Measurements from ENCODE around the gene LLCFC1. TPM values are rescaled to one million over a fixed set of nuclear protein-coding genes. Genes with fewer than 3 reads are reported as not detected.
"Not testable (repeated sequence)": the region's sequence is repeated elsewhere in the genome, so short reads cannot be mapped to it uniquely, and the experiment has no call there.

LLCFC1 gene
- total and polyA plus RNA-seq, 12 donors, result not detected

DNA sequence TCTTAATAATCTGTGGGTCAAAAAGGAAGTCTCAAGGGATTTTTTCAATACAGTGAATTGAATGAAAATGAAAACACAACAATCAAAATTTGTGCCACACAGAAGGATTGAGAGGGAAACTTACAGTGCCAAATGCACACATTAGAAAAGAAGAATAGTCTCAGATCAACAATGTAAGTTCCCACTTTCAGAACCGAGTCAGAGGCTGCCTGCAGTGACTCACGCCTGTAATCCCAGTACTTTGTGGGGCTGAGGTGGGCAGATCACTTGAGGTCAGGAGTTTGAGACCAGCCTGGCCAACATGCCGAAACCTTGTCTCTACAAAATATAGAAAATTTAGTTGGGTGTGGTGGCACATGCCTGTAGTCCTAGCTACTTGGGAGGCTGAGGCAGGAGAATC lies 35.3 kb downstream of the LLCFC1 start:
- Histone ChIP-seq H3K9me3 (replicated peaks in 1 of 3) (no peaks in the 10 kb centered on the region), H3K36me3 (replicated peaks in 1 of 2) (no peaks in the 10 kb centered on the region), H3K27me3 (no peaks in the 10 kb centered on the region), H3K4me1 (replicated peaks in 1 of 2) (no peaks in the 10 kb centered on the region), H3K27ac (no peak overlapping the region), H3K4me3 (no peak overlapping the region)
- intact Hi-C loops (cut with DNase I), result no loop called here
- DNase-seq, result no peak
- TF ChIP-seq, protein P1, sequence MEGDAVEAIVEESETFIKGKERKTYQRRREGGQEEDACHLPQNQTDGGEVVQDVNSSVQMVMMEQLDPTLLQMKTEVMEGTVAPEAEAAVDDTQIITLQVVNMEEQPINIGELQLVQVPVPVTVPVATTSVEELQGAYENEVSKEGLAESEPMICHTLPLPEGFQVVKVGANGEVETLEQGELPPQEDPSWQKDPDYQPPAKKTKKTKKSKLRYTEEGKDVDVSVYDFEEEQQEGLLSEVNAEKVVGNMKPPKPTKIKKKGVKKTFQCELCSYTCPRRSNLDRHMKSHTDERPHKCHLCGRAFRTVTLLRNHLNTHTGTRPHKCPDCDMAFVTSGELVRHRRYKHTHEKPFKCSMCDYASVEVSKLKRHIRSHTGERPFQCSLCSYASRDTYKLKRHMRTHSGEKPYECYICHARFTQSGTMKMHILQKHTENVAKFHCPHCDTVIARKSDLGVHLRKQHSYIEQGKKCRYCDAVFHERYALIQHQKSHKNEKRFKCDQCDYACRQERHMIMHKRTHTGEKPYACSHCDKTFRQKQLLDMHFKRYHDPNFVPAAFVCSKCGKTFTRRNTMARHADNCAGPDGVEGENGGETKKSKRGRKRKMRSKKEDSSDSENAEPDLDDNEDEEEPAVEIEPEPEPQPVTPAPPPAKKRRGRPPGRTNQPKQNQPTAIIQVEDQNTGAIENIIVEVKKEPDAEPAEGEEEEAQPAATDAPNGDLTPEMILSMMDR (IDR thresholded peaks at IDR 0.05), result no peak
- TF ChIP-seq POLR2A (IDR thresholded peaks at IDR 0.05), result no peak
- 66 to 84% (median 74%) methylated on average over 3 of the region's 3 CpGs for WGBS, 4 donors

- WGBS, 4 donors, result 75 to 79% (median 78%) methylated on average over 4 of the region's 4 CpGs
- H3K36me3 ChIP-seq (replicated peaks in 1 of 2); H3K4me3 ChIP-seq; H3K27ac ChIP-seq; H3K4me1 ChIP-seq (replicated peaks in 1 of 2); DNase-seq; H3K27me3 ChIP-seq; H3K9me3 ChIP-seq (replicated peaks in 1 of 3); intact Hi-C loops (cut with DNase I): not testable (repeated sequence)
These were observed 39.1 kb downstream of the LLCFC1 start for GRCh38 chr7:142978402-142978801.

DNA sequence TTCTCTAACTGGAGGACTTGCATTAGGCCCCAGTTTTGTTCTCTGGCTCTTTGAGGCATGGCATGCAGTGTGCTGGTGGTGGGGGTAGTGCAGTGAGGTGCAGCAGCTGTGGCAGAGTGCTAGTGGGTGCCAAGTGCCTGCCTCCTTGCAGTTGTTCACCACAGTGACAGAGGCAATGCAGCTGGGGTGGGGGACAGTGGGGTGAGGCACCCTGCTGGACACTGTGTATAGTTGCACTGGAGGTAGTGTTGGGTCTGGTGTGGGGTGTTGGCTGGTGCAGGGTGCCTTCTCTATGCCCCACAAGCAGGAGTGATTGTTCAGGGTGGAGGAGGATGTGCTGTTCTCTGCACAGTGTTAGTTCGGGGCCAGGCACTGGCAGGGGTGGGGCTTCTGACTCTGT lies 44.5 kb downstream of the LLCFC1 start:
- no peaks in the 10 kb centered on the region for H3K27me3 ChIP-seq
- no peaks in the 10 kb centered on the region for H3K4me1 ChIP-seq (replicated peaks in 1 of 2)
- no peaks in the 10 kb centered on the region for H3K9me3 ChIP-seq (replicated peaks in 1 of 3)
- H3K36me3 ChIP-seq (replicated peaks in 1 of 2), result no peaks in the 10 kb centered on the region
- no peak for DNase-seq
- TF ChIP-seq POLR2A (IDR thresholded peaks at IDR 0.05), result no peak
- TF ChIP-seq, protein P1 (IDR thresholded peaks at IDR 0.05), result no peak
- WGBS, 4 donors, result 83 to 94% (median 89%) methylated on average over 1 of the region's 1 CpG; no CpG with 5 or more reads in 1 of the 4 donors
- intact Hi-C loops (cut with DNase I), result no loop called here
- H3K4me3 ChIP-seq, result no peak overlapping the region
- H3K27ac ChIP-seq, result no peak overlapping the region

- TF ChIP-seq, protein P1 (IDR thresholded peaks at IDR 0.05), result no peak
- TF ChIP-seq POLR2A (IDR thresholded peaks at IDR 0.05), result no peak
- H3K4me1 ChIP-seq (replicated peaks in 1 of 2), result no peaks in the 10 kb centered on the region
- no peak overlapping the region for H3K27ac ChIP-seq
- H3K9me3 ChIP-seq (replicated peaks in 1 of 3), result no peaks in the 10 kb centered on the region
- DNase-seq, result no peak
- intact Hi-C loops (cut with DNase I), result no loop called here
- 88 to 90% (median 88%) methylated on average over 1 of the region's 1 CpG; no CpG with 5 or more reads in 1 of the 4 donors for WGBS, 4 donors
- H3K27me3 ChIP-seq, result no peaks in the 10 kb centered on the region
- H3K36me3 ChIP-seq (replicated peaks in 1 of 2), result no peaks in the 10 kb centered on the region
- H3K4me3 ChIP-seq, result no peak overlapping the region
These were observed 45.0 kb downstream of the LLCFC1 start for GRCh38 chr7:142984297-142984696.

Other genes with a start within 250 kb of the LLCFC1 start
- 10 to 100 TPM in 2 of 9 donors, 1 to 10 TPM in 1, not detected in 6; 3.3 to 15.4 (median 14.6) TPM for gene PRSS1, start 190.0 kb upstream of the LLCFC1 start, total RNA-seq
- gene PRSS1, start 190.0 kb upstream of the LLCFC1 start, polyA plus RNA-seq, result 1 to 10 TPM in 2 of 3 donors, not detected in 1; 3.2 to 3.3 TPM
- gene PRSS2, start 168.5 kb upstream of the LLCFC1 start, total RNA-seq, result 10 to 100 TPM in 2 of 9 donors, 1 to 10 TPM in 1, not detected in 6; 4.8 to 43.4 (median 40.0) TPM
- 1 to 10 TPM in 2 of 3 donors, not detected in 1; 2.8 to 4.4 TPM for gene PRSS2, start 168.5 kb upstream of the LLCFC1 start, polyA plus RNA-seq
- gene EPHB6, start 84.4 kb upstream of the LLCFC1 start, total RNA-seq, result 10 to 100 TPM in 2 of 9 donors, 1 to 10 TPM in 6, under 1 TPM in 1; 0.78 to 14.4 (median 3.6) TPM
- 10 to 100 TPM in 1 of 3 donors, 1 to 10 TPM in 2; 1.1 to 17.2 (median 9.1) TPM for gene EPHB6, start 84.4 kb upstream of the LLCFC1 start, polyA plus RNA-seq
- under 1 TPM in 2 of 9 donors, not detected in 7; under 0.01 to 0.10 TPM for gene TRPV6, start 53.7 kb upstream of the LLCFC1 start, total RNA-seq
- under 1 TPM in 2 of 3 donors, not detected in 1; 0.03 to 0.08 TPM for gene TRPV6, start 53.7 kb upstream of the LLCFC1 start, polyA plus RNA-seq
- not detected for gene TRPV5, start 5.7 kb upstream of the LLCFC1 start, total RNA-seq
- gene TRPV5, start 5.7 kb upstream of the LLCFC1 start, polyA plus RNA-seq, result not detected
- 1 to 10 TPM in 1 of 9 donors, under 1 TPM in 3, not detected in 5; 0.45 to 1.2 (median 0.74) TPM for gene KEL, start 22.9 kb downstream of the LLCFC1 start, total RNA-seq
- gene KEL, start 22.9 kb downstream of the LLCFC1 start, polyA plus RNA-seq, result under 1 TPM; 0.15 to 0.56 (median 0.37) TPM
- gene OR9A2, start 87.6 kb downstream of the LLCFC1 start, total RNA-seq, result under 1 TPM in 1 of 9 donors, not detected in 8; 0.78 TPM
- gene OR9A2, start 87.6 kb downstream of the LLCFC1 start, polyA plus RNA-seq, result not detected
- gene OR6V1, start 112.9 kb downstream of the LLCFC1 start, total RNA-seq, result not detected
- not detected for gene OR6V1, start 112.9 kb downstream of the LLCFC1 start, polyA plus RNA-seq
- gene PIP, start 192.6 kb downstream of the LLCFC1 start, total RNA-seq, result not detected
- gene PIP, start 192.6 kb downstream of the LLCFC1 start, polyA plus RNA-seq, result not detected
- gene TAS2R39, start 243.9 kb downstream of the LLCFC1 start, total RNA-seq, result not detected
- gene TAS2R39, start 243.9 kb downstream of the LLCFC1 start, polyA plus RNA-seq, result not detected

Data from adrenal gland (tissue), 12 donors.